HG03060 (cell line): ENCODE results near the gene VSX2.

Experiments used
- ATAC-seq: cut with Tn5 transposase; IDR thresholded peaks from one replicate; pipeline ENCODE4 v1.9.1; 2021; ENCODE audit warnings: low read depth, moderate number of reproducible peaks; ENCODE audit not compliant: unreplicated experiment

The VSX2 gene

GRCh38 chr14:74220991-74221390 is 18.3 kb upstream of the VSX2 start:
- no peak for ATAC-seq

DNA sequence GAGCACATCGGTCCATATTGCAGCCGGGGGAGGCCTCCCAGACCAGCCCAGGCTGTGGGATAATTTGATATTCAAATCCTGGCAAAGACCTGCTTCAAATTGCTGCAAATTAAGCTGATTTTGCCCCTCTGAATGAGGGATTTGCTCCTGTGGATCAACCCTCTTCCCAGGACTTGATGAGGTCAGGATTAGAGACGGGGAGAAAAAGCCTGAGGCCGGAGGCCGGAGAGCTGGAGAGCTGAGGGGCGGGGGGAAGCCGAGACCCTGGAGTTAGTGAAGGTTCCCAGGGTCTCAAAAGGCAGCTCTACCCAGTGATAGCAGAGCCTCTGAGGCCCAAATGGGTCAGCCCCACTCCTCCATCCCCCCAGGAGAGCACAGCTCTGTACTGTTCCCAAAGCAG is 17.5 kb upstream of the VSX2 start:
- ATAC-seq = no peak

- no peak for ATAC-seq
These were observed 16.2 kb upstream of the VSX2 start for GRCh38 chr14:74223016-74223415.

- ATAC-seq = no peak
These were observed 7.5 kb upstream of the VSX2 start for GRCh38 chr14:74231784-74232183.

DNA sequence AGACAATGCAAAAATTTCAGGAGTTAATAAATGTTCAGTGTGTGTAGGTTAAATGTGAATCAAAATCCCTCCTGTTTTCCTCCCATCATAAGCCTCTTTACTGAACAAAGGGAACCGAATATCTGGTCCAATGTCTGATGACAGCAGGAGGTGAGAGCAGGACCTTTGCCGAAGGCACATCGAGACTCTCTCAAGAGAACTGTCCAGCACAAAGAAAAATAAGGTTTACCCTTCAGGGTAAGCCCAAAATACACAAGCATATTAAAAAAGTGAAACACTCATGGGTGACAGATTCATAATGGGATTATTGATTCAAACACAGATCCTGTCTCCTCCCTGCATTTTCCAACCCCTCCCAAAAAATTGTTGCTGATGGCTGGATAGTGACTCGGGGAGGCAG is 4.2 kb upstream of the VSX2 start:
- ATAC-seq = no peak

DNA sequence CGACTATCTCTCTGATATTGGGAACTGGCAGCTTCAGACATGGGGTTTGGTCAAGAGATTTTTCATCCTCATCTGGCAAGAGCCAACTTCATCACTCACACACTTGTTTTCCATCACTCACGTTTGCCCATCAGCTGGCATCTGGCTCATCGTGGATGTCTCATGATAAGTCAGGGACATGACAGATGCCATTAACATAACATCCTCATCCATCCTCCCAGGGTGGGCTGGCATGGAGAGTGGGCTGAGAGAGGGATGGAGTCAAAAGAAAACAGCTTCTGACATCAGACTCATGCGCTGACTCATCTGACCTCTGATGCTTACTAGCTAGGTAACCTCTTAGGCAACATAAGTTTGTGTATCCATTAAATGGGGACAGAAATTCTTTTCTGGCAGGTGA is 1.8 kb upstream of the VSX2 start:
- ATAC-seq = no peak

GRCh38 chr14:74239848-74240793 is 872 bp downstream of the VSX2 start:
- no peak for ATAC-seq

DNA sequence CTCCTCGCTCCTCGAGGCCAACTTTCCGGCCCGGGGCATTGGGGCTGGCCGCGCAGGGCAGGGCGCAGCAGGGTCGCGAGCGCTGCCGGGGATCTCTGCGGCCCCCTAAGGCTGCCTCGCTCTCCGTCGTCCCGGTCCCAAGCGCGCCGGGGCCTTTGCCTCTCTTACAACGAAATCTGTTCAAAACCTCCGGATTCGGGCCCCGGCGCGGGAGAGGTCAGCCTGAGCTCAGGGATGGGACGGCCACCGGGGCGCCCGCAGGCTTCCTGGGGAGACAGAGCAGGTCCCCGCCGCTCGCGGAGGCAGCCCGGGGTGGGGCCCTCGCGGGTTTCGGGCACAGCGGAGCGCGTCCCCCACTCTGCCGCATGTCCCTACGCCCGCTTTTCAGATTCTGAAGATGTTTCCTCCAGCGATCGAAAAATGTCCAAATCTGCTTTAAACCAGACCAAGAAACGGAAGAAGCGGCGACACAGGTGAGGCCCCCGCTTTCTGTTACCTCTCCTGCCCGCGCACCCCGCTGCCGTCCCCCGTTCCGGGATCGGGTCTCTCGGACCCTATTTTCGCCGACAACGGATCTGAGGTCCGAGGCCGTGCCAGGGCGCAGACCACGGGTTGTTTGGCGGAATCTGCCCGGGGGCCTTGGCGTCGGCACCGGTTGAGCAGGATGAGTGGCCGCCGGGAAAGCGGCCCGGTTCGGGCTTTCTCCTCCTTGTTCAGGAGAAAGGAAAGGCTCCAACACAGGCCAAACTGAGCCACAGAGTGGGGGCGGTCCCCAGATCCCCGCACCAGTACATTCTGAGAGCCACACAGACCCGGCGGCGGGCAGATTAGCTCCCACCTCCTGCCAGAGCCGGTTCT is 1.8 kb downstream of the VSX2 start:
- no peak for ATAC-seq

DNA sequence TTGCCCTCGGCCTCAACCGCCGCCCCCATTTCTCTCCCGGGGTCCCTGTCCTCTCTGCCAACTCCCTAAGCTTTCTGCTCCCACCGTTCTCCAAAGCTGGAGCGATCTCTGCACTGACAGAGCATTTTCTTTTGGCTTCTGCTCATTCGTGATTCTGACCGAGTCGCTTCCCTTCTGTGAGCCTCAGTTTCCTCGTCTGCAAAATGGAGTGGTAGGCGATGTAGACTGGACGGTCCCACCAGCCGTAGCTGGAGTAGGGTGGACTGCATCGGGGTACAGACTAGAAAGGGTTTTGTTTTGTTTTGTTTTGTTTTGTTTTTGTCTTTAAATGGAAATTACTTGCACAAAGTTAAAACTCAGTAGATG is 2.4 kb downstream of the VSX2 start:
- ATAC-seq = no peak

DNA sequence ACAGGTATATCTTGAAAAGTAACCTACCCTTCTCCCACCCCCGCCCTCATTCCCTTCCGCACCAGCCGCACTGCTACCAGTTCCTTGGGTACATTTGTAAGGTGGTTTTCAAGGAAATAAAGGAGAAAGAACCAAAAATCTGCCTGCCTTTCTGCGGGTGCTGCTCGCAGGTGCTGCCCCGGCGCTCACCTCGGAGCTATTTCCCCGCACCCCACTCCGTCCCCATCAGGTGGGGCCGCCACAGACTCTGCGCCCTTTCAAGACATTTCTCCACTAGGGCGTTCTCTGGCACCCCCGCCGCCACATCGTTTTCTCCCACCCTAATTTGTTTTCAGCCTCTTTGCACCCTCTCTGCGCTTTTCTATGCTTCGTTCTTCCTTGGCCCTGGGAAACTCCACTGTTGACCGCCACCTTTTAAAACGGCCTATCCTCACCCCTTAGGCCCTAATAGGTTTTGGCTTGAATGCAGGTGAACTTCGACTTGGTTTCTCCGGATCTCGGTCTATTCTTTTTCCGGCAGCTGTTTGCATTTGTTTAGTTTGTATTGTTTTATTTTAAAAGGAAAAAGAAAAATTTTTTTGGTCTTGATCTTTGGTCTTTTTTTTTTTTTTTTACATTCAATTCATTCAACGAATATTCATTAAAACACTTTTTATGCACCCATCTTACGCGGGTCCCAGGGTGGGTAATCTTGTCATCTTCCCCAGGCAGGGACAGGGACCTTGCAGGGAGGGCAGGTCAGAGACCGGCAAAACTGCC is 3.0 kb downstream of the VSX2 start:
- no peak for ATAC-seq

DNA sequence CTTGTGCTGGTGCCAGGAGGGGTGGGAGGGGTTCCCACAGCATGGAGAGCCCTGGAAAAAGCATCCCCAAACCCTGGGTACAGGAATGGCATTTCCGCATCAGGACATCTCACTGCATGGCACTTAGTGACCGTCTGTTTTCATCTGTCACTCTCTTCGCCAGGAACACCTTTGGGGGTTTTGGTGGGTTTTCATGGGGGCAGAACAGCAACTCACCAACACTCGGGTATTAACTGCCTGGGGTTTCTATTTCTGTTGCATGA is 3.5 kb downstream of the VSX2 start:
- no peak for ATAC-seq

- ATAC-seq = no peak
These were observed 3.8 kb downstream of the VSX2 start for GRCh38 chr14:74243051-74243450.

DNA sequence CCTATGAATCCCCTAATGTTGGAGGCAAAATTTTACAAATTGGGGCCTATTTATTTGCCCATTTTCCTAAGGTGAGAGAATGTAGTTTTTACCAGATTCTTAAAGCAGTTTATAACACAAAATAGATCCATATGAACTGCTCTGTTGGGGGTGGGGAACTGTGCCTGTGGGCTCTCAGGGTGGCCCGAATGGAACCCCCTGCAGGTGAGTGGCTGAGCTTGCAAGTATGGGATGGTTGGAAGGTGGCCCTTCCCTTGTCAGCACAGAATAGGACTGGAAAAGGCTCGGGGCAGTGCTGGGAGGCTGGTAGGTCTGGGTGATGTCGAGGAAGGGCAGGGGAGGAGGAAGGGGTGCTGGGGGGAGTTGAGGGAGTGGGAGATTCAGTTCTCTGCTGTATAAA is 4.9 kb downstream of the VSX2 start:
- ATAC-seq = no peak

DNA sequence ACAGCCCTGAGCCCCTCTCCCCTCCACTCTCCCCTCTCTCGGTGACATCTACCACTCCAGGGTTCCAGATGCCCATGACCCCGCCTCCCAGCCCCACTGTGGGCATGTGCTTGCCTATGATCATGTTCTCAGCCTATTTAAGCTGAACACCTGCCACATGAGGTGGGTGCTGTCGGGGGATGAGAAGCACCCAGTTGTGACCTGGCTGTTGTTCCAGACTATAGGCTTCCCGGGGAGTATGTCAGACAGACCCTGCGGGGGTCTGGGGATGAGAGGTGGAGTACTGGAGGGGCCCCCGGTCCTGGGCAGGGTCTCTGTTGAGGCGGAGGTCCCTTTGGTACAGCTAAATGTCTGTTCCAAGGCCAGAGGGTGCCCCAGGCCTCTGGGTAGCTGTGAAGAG is 6.0 kb downstream of the VSX2 start:
- ATAC-seq = no peak

GRCh38 chr14:74246542-74246941 is 7.3 kb downstream of the VSX2 start:
- no peak for ATAC-seq

DNA sequence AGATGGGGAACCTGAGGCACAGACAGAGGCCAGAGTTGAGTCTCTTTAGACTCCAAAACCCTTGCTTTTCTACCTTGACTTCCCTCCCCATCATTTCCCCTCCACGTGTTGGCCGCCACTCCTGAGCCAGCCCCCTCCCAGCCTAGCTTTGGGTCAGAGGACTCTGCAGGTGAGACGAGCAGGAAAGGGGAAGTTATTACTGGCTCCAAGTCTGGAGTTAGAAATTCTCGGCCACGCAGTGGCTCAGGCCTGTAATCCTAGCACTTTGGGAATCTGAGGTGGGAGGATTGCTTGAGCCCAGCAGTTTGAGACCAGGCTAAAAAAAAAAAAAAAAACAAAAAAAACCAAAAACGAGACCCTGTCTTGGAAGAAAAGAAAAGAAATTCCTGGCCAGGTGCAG is 8.8 kb downstream of the VSX2 start:
- ATAC-seq = no peak

DNA sequence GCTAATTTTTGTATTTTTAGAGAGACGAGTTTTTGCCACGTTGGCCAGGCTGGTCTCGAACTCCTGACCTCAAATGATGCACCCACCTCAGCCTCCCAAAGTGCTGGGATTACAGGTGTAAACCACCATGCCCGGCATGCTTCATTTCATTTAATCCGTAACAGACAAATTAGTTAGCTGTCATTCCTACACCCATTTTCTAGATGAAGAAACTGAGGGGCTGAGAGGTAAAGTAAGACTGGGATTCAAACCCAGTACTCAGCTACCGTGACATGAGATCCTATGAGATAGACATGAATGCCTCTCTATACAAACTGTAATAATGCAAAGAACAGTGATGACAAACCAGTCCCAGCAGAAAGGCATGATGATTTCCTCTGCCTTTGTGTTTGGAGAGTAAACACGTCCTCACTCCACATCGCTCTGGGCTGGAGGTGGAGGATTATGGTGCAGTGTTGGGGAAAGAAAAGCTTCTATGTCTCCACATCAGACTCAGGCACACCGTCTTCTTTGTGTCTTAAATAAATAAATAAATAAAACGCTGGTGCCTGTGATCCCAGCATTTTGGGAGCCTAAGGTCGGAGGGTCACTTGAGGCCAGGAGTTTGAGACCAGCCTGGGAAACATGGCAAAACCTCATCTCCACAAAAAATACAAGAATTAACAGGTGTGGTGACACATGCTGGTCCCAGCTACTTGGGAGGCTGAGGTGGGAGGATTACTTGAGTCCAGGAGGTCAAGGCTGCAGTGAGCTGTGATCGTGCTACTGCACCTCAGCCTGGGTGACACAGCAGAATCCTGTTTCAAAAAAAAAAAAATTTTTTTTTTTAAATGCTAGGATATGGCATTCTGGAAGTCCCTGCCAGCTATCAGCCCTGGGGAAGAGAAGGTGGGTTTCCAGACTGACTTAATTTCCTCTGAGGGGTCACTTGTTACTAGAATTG is 10.5 kb downstream of the VSX2 start:
- ATAC-seq = no peak

DNA sequence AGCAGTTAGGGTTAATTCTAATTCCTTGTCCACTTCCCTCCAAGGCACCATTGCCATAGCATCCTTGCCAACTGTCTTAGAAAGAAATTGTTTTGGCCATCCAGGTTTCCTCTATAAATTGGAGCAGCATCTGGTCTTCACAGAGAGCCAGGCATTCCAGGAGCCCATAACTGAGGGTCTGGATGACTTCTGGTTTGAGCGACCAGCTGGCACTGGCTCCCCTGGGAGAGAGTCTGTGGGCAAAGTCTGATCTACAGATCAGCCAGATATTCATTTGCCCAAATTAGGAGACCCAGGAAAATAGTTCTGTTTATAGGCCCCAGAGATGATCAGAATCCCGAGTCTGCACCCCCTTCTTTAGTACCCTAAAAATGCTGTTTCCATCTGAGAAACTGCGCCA is 16.0 kb downstream of the VSX2 start:
- no peak for ATAC-seq

GRCh38 chr14:74257078-74257940 is 18.1 kb downstream of the VSX2 start:
- ATAC-seq = no peak
